ENCODE measurements around the gene KCTD4.
"Not testable (repeated sequence)": the region's sequence is repeated elsewhere in the genome, so short reads cannot be mapped to it uniquely, and the experiment has no call there.

Gene KCTD4

GRCh38 chr13:45200701-45201232 is at the start of gene KCTD4:
KCTD4 (minus strand) TSS chr13:45201045; CDS start chr13:45194567, 6,478 bp downstream.
- in situ Hi-C loops (cut with HindIII; ENCODE audit: low sequenced_read_pairs) = no loop called here

- in situ Hi-C loops (cut with HindIII; ENCODE audit: low sequenced_read_pairs) = loop anchor here (25.0 kb wide), 1 partner anchor 212 kb away; no protein-coding TSS in a partner anchor
These were observed 48.8 kb upstream of the KCTD4 start for GRCh38 chr13:45249662-45250061.

GRCh38 chr13:45244736-45245135 is 43.9 kb upstream of the KCTD4 start:
- in situ Hi-C loops (cut with HindIII; ENCODE audit: low sequenced_read_pairs) = not testable (repeated sequence)

GRCh38 chr13:45243077-45243476 is 42.2 kb upstream of the KCTD4 start:
- in situ Hi-C loops (cut with HindIII; ENCODE audit: low sequenced_read_pairs) = no loop called here

GRCh38 chr13:45242524-45242923 is 41.7 kb upstream of the KCTD4 start:
- in situ Hi-C loops (cut with HindIII; ENCODE audit: low sequenced_read_pairs) = no loop called here

GRCh38 chr13:45242070-45242469 is 41.2 kb upstream of the KCTD4 start:
- in situ Hi-C loops (cut with HindIII; ENCODE audit: low sequenced_read_pairs) = no loop called here

- in situ Hi-C loops (cut with HindIII; ENCODE audit: low sequenced_read_pairs) = no loop called here
These were observed 39.3 kb upstream of the KCTD4 start for GRCh38 chr13:45240143-45240542.

GRCh38 chr13:45238945-45239795 is 38.3 kb upstream of the KCTD4 start:
- in situ Hi-C loops (cut with HindIII; ENCODE audit: low sequenced_read_pairs) = no loop called here

GRCh38 chr13:45232591-45232990 is 31.7 kb upstream of the KCTD4 start:
- in situ Hi-C loops (cut with HindIII; ENCODE audit: low sequenced_read_pairs) = no loop called here

- in situ Hi-C loops (cut with HindIII; ENCODE audit: low sequenced_read_pairs) = no loop called here
These were observed 30.9 kb upstream of the KCTD4 start for GRCh38 chr13:45231722-45232121.

GRCh38 chr13:45231305-45231704 is 30.5 kb upstream of the KCTD4 start:
- in situ Hi-C loops (cut with HindIII; ENCODE audit: low sequenced_read_pairs) = no loop called here

- in situ Hi-C loops (cut with HindIII; ENCODE audit: low sequenced_read_pairs) = no loop called here
These were observed 28.3 kb upstream of the KCTD4 start for GRCh38 chr13:45229172-45229571.

GRCh38 chr13:45228002-45228401 is 27.2 kb upstream of the KCTD4 start:
- in situ Hi-C loops (cut with HindIII; ENCODE audit: low sequenced_read_pairs) = no loop called here

- in situ Hi-C loops (cut with HindIII; ENCODE audit: low sequenced_read_pairs) = no loop called here
These were observed 25.2 kb upstream of the KCTD4 start for GRCh38 chr13:45226024-45226423.

- in situ Hi-C loops (cut with HindIII; ENCODE audit: low sequenced_read_pairs) = no loop called here
These were observed 24.5 kb upstream of the KCTD4 start for GRCh38 chr13:45225370-45225769.

- in situ Hi-C loops (cut with HindIII; ENCODE audit: low sequenced_read_pairs) = no loop called here
These were observed 23.3 kb upstream of the KCTD4 start for GRCh38 chr13:45224176-45224575.

GRCh38 chr13:45222919-45223318 is 22.1 kb upstream of the KCTD4 start:
- in situ Hi-C loops (cut with HindIII; ENCODE audit: low sequenced_read_pairs) = no loop called here

- in situ Hi-C loops (cut with HindIII; ENCODE audit: low sequenced_read_pairs) = no loop called here
These were observed 21.7 kb upstream of the KCTD4 start for GRCh38 chr13:45222516-45222915.

GRCh38 chr13:45220403-45220802 is 19.6 kb upstream of the KCTD4 start:
- in situ Hi-C loops (cut with HindIII; ENCODE audit: low sequenced_read_pairs) = no loop called here

- in situ Hi-C loops (cut with HindIII; ENCODE audit: low sequenced_read_pairs) = no loop called here
These were observed 19.1 kb upstream of the KCTD4 start for GRCh38 chr13:45219938-45220375.

- in situ Hi-C loops (cut with HindIII; ENCODE audit: low sequenced_read_pairs) = no loop called here
These were observed 18.5 kb upstream of the KCTD4 start for GRCh38 chr13:45219123-45219891.

- in situ Hi-C loops (cut with HindIII; ENCODE audit: low sequenced_read_pairs) = no loop called here
These were observed 17.8 kb upstream of the KCTD4 start for GRCh38 chr13:45218689-45219088.
